ENCODE results near the gene CADM1. TPM values are rescaled to one million over a fixed set of nuclear protein-coding genes. Genes with fewer than 3 reads are reported as not detected.

The CADM1 gene
- total and polyA plus RNA-seq, 10 donors = 1.4 to 18.8 (median 10.4) TPM

GRCh38 chr11:115363921-115364320 is 140.3 kb downstream of the CADM1 start:
- H3K9me3 ChIP-seq = no peaks in the 10 kb centered on the region
- H3K36me3 ChIP-seq = no peaks in the 10 kb centered on the region
- H3K4me1 ChIP-seq = no peaks in the 10 kb centered on the region
- no peaks in the 10 kb centered on the region for H3K27me3 ChIP-seq (replicated peaks in 1 of 7)
- no peak overlapping the region for H3K4me3 ChIP-seq
- no peak for DNase-seq
- intact Hi-C loops (cut with DNase I; ENCODE audit: low total_unique reads) = no loop called here
- 84 to 96% (median 91%) methylated on average over 3 of the region's 3 CpGs for WGBS, 5 donors
- H3K27ac ChIP-seq = no peak overlapping the region
- no peak for TF ChIP-seq POLR2A (IDR thresholded peaks at IDR 0.05)
- no peak for TF ChIP-seq CTCF (IDR thresholded peaks at IDR 0.05 in 8 of 11, conservative IDR thresholded peaks at IDR 0.05 in 3 of 11)
- TF ChIP-seq POLR2AphosphoS5 (IDR thresholded peaks at IDR 0.05) = no peak

GRCh38 chr11:115363426-115363825 is 140.8 kb downstream of the CADM1 start:
- Histone ChIP-seq H3K4me3 (no peak overlapping the region), H3K27ac (no peak overlapping the region), H3K27me3 (replicated peaks in 1 of 7) (no peaks in the 10 kb centered on the region), H3K36me3 (no peaks in the 10 kb centered on the region), H3K9me3 (no peaks in the 10 kb centered on the region), H3K4me1 (no peaks in the 10 kb centered on the region)
- intact Hi-C loops (cut with DNase I; ENCODE audit: low total_unique reads) = no loop called here
- WGBS, 5 donors = 80 to 95% (median 89%) methylated on average over 2 of the region's 2 CpGs
- no peak for DNase-seq
- TF ChIP-seq POLR2A (IDR thresholded peaks at IDR 0.05) (no peak), POLR2AphosphoS5 (IDR thresholded peaks at IDR 0.05) (no peak), CTCF (IDR thresholded peaks at IDR 0.05 in 8 of 11, conservative IDR thresholded peaks at IDR 0.05 in 3 of 11) (no peak)

GRCh38 chr11:115362997-115363396 is 141.2 kb downstream of the CADM1 start:
- DNase-seq = no peak
- no peaks in the 10 kb centered on the region for H3K4me1 ChIP-seq
- no peak for TF ChIP-seq POLR2A (IDR thresholded peaks at IDR 0.05)
- no peak for TF ChIP-seq CTCF (IDR thresholded peaks at IDR 0.05 in 8 of 11, conservative IDR thresholded peaks at IDR 0.05 in 3 of 11)
- no peak for TF ChIP-seq POLR2AphosphoS5 (IDR thresholded peaks at IDR 0.05)
- H3K9me3 ChIP-seq = no peaks in the 10 kb centered on the region
- H3K4me3 ChIP-seq = no peak overlapping the region
- WGBS, 5 donors = 76 to 85% (median 83%) methylated on average over 6 of the region's 6 CpGs
- H3K27ac ChIP-seq = no peak overlapping the region
- H3K36me3 ChIP-seq = no peaks in the 10 kb centered on the region
- intact Hi-C loops (cut with DNase I; ENCODE audit: low total_unique reads) = no loop called here
- H3K27me3 ChIP-seq (replicated peaks in 1 of 7) = no peaks in the 10 kb centered on the region

GRCh38 chr11:115361025-115361424 is 143.2 kb downstream of the CADM1 start:
- intact Hi-C loops (cut with DNase I; ENCODE audit: low total_unique reads) = no loop called here
- Histone ChIP-seq H3K36me3 (no peaks in the 10 kb centered on the region), H3K9me3 (no peaks in the 10 kb centered on the region), H3K27me3 (replicated peaks in 1 of 7) (no peaks in the 10 kb centered on the region), H3K4me1 (no peaks in the 10 kb centered on the region), H3K4me3 (no peak overlapping the region), H3K27ac (no peak overlapping the region)
- TF ChIP-seq CTCF (IDR thresholded peaks at IDR 0.05 in 8 of 11, conservative IDR thresholded peaks at IDR 0.05 in 3 of 11) (no peak), POLR2AphosphoS5 (IDR thresholded peaks at IDR 0.05) (no peak), POLR2A (IDR thresholded peaks at IDR 0.05) (no peak)
- WGBS, 5 donors = 86 to 97% (median 88%) methylated on average over 1 of the region's 1 CpG
- no peak for DNase-seq
